Tibial nerve (tissue), 4 donors: ENCODE results near the gene PCBP4.

ENCODE experiments used
- EP300 ChIP-seq, 2 donors: sonication (generic); formaldehyde crosslinking; IDR thresholded peaks; one replicate each; pipeline ENCODE4 v1.6.1; 2017; ENCODE audit warnings: antibody characterized with exemption in 2 of 2, mild to moderate bottlenecking in 1 of 2
- POLR2A ChIP-seq, 2 donors: fragments of 450-650 bp; IDR thresholded peaks; one replicate each; pipeline ENCODE4 v1.6.1; 2017; ENCODE audit warnings: antibody characterized with exemption in 2 of 2, mild to moderate bottlenecking in 2 of 2, moderate library complexity in 2 of 2
- TF ChIP-seq, protein P1 (sequence below), 5 experiments: fragments of 200-600 bp in 3 of 5; fragments of 450-650 bp in 2 of 5; sonication (generic) in 3 of 5; IDR thresholded peaks; one replicate each; pipeline ENCODE4 v1.5.1; 2016 to 2019; ENCODE audit warnings: antibody characterized with exemption in 5 of 5, mild to moderate bottlenecking in 3 of 5, moderate library complexity in 2 of 5

DNA sequence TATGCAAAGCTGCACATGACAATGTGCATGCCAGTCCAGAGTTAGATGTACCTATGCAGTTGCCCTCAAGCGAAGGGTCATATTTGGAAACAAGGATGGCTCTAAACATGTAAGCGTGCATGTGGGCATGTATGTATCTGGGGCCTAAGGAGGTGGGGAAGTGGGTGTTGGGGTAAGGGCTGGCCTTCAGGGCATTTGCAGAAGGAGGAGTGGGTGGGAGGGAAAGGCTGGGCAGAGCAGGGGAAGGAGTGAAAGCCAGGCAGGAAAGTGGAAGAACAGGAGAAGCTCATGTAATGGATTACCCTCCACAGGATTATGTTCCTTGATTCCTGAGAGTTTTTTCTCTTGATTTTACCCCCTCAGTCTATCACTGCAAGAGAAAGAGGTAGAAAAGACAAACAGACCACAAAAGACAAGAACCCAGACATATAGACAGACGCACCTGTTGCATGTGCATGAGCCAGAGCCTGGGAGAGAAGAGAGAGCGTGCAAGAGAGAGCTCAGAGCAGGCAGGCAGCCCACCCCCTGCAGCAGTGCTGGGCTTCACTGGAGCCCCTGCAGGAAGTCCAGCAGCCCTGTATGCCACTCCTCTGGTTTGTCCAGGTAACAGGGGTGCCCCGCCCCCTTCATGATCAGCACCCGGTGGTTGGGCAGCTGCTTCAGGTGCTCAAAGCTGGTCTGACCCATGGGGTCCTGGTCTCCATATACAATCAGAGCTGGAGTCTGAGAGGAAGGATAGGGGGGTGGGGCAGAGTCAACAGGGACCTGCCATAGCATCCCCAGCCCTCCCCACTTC lies 1.8 kb upstream of the PCBP4 start:
- no peak for TF ChIP-seq POLR2A (IDR thresholded peaks at IDR 0.05)
- TF ChIP-seq, protein P1, sequence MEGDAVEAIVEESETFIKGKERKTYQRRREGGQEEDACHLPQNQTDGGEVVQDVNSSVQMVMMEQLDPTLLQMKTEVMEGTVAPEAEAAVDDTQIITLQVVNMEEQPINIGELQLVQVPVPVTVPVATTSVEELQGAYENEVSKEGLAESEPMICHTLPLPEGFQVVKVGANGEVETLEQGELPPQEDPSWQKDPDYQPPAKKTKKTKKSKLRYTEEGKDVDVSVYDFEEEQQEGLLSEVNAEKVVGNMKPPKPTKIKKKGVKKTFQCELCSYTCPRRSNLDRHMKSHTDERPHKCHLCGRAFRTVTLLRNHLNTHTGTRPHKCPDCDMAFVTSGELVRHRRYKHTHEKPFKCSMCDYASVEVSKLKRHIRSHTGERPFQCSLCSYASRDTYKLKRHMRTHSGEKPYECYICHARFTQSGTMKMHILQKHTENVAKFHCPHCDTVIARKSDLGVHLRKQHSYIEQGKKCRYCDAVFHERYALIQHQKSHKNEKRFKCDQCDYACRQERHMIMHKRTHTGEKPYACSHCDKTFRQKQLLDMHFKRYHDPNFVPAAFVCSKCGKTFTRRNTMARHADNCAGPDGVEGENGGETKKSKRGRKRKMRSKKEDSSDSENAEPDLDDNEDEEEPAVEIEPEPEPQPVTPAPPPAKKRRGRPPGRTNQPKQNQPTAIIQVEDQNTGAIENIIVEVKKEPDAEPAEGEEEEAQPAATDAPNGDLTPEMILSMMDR (IDR thresholded peaks at IDR 0.05), result no peak
- no peak for TF ChIP-seq EP300 (IDR thresholded peaks at IDR 0.05)
